DND-41 (cell line): Measurements from ENCODE around the gene MAST4.

Experiments used
- ATAC-seq: fragments of 200-7000 bp; cut with Tn5 transposase; 3 replicates; pipeline ENCODE4 v1.9.1; 2021; ENCODE audit warnings: low read depth; ENCODE audit not compliant: insufficient read depth
- DNase-seq: peaks from one replicate; pipeline ENCODE4 v3.0.0-alpha.2; 2020
- H2AFZ ChIP-seq: 2 replicates; pipeline ENCODE4 v1.6.0; 2012; ENCODE audit warnings: low read depth, low read length
- H3K27ac ChIP-seq: 2 replicates; pipeline ENCODE4 v1.5.1; 2012; ENCODE audit warnings: low read length, inconsistent platforms
- H3K27me3 ChIP-seq: fragments of 200-600 bp; sonication (generic); 2 replicates; pipeline ENCODE4 v1.6.0; 2012; ENCODE audit warnings: low read length, mild to moderate bottlenecking, inconsistent platforms; ENCODE audit not compliant: insufficient read depth, poor library complexity
- H3K36me3 ChIP-seq: 2 replicates; pipeline ENCODE4 v1.5.1; 2012; ENCODE audit warnings: low read length, inconsistent platforms; ENCODE audit not compliant: insufficient read depth
- H3K4me1 ChIP-seq: 2 replicates; pipeline ENCODE4 v1.5.1; 2012; ENCODE audit warnings: mild to moderate bottlenecking, low read length; ENCODE audit not compliant: insufficient read depth
- H3K4me2 ChIP-seq: 2 replicates; pipeline ENCODE4 v1.6.0; 2012; ENCODE audit warnings: mild to moderate bottlenecking, moderate library complexity, low read length, inconsistent platforms; ENCODE audit not compliant: insufficient read depth
- H3K4me3 ChIP-seq, 2 experiments: fragments of 200-600 bp in 1 of 2; shearing (Covaris generic) in 1 of 2; 2 replicates each; pipeline ENCODE4 v1.5.1; 2012 to 2016; ENCODE audit warnings: inconsistent platforms in 2 of 2, low read length in 2 of 2, mild to moderate bottlenecking in 2 of 2, low read depth in 1 of 2, moderate library complexity in 1 of 2
- H3K79me2 ChIP-seq: 2 replicates; pipeline ENCODE4 v1.6.0; 2012; ENCODE audit warnings: low read length, inconsistent platforms; ENCODE audit not compliant: insufficient read depth
- H3K9ac ChIP-seq: 2 replicates; pipeline ENCODE4 v1.6.0; 2012; ENCODE audit warnings: low read depth, mild to moderate bottlenecking, inconsistent platforms, low read length, moderate library complexity
- H3K9me3 ChIP-seq: 2 replicates; pipeline ENCODE4 v1.5.1; 2012; ENCODE audit warnings: low read length, moderate library complexity, mild to moderate bottlenecking, inconsistent platforms; ENCODE audit not compliant: insufficient read depth, severe bottlenecking
- H4K20me1 ChIP-seq: 2 replicates; pipeline ENCODE4 v1.6.0; 2012; ENCODE audit warnings: low read length; ENCODE audit not compliant: insufficient read depth
- CTCF ChIP-seq: IDR thresholded peaks from 2 replicates; pipeline ENCODE4 v1.5.1; 2012; ENCODE audit warnings: borderline replicate concordance, low read length, moderate library complexity, mild to moderate bottlenecking; ENCODE audit not compliant: poor library complexity, severe bottlenecking; ENCODE audit errors: extremely low read depth
- EZH2 ChIP-seq: IDR thresholded peaks from 3 replicates; pipeline ENCODE4 v1.6.1; 2012; ENCODE audit warnings: borderline replicate concordance, low read depth, mild to moderate bottlenecking, moderate library complexity, low read length, inconsistent platforms; ENCODE audit not compliant: severe bottlenecking

Gene MAST4

DNA sequence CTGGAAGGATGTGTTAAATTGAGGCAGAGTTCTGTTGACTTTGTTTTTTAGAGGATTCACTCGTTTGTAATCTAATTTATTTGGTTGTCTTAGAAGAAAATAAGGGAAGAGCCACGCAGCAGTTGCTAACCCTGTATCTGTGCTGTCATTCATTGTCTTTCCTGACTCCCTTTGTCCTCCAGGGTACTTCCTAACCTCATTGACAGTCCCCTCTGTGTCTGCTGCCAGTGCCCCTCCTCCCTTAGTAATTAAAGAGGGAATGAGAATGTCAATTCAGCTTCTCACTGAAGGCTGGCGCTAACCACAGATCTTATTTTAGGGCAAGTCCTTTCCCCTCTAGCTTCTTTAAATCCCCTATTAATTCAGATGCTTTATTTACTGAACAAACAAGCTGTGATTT is 84.0 kb downstream of the MAST4 start:
- DNase-seq: no peak
- Histone ChIP-seq H3K4me1 (no peaks in the 10 kb centered on the region), H3K4me3 (no peak overlapping the region), H3K36me3 (no peaks in the 10 kb centered on the region), H3K27me3 (no peaks in the 10 kb centered on the region), H3K9ac (no peak overlapping the region), H2AFZ (no peak overlapping the region), H3K27ac (no peak overlapping the region), H4K20me1 (no peaks in the 10 kb centered on the region), H3K79me2 (no peaks in the 10 kb centered on the region), H3K9me3 (no peaks in the 10 kb centered on the region), H3K4me2 (no peak overlapping the region)
- TF ChIP-seq EZH2: no peak
- TF ChIP-seq CTCF: no peak
- ATAC-seq: no peak

GRCh38 chr5:66680804-66681203 is 84.6 kb downstream of the MAST4 start:
- Histone ChIP-seq H3K9me3 (no peaks in the 10 kb centered on the region), H2AFZ (no peak overlapping the region), H3K36me3 (no peaks in the 10 kb centered on the region), H3K4me2 (no peak overlapping the region), H3K27me3 (no peaks in the 10 kb centered on the region), H3K27ac (no peak overlapping the region), H3K4me1 (no peaks in the 10 kb centered on the region), H3K4me3 (no peak overlapping the region), H3K79me2 (no peaks in the 10 kb centered on the region), H4K20me1 (no peaks in the 10 kb centered on the region), H3K9ac (no peak overlapping the region)
- DNase-seq: no peak
- TF ChIP-seq EZH2 (no peak), CTCF (peak; percentile 41)
- no peak for ATAC-seq

DNA sequence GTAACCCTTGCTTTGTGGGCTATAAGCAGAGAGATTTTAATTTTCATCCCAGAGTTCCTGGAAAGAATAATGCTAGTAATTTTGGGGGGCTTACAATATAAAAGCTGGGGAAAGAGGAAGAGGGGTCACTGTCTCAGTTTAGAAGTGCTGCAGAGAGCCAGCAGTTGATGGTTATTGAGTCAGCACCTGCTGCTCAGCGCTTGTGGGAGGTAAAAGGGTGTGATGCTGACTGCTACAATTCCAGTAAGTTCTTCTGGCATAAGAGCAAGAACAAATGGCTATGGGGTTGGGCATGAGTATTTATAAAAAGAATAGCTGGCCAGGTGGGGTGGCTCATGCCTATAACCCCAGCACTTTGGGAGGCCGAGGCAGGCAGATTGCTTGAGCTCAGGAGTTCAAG is 88.5 kb downstream of the MAST4 start:
- Histone ChIP-seq H3K9me3 (no peaks in the 10 kb centered on the region), H3K4me2 (no peak overlapping the region), H3K36me3 (no peaks in the 10 kb centered on the region), H2AFZ (no peak overlapping the region), H3K79me2 (peaks cover 3% of the 10 kb centered on the region; the same call in 1 of the 2 replicates), H3K4me1 (no peaks in the 10 kb centered on the region), H3K9ac (no peak overlapping the region), H4K20me1 (no peaks in the 10 kb centered on the region), H3K27me3 (no peaks in the 10 kb centered on the region), H3K27ac (no peak overlapping the region), H3K4me3 (no peak overlapping the region)
- ATAC-seq (no peak), DNase-seq (no peak)
- TF ChIP-seq EZH2 (no peak), CTCF (no peak)

GRCh38 chr5:66689522-66690220 is 93.5 kb downstream of the MAST4 start:
- H3K4me1 ChIP-seq: no peaks in the 10 kb centered on the region
- ATAC-seq (no peak), DNase-seq (no peak)
- no peak for TF ChIP-seq EZH2
- no peak for TF ChIP-seq CTCF
- H3K4me3 ChIP-seq: no peak overlapping the region
- no peak overlapping the region for H3K27ac ChIP-seq
- H2AFZ ChIP-seq: no peak overlapping the region
- H3K9me3 ChIP-seq: no peaks in the 10 kb centered on the region
- H3K4me2 ChIP-seq: no peak overlapping the region
- H3K36me3 ChIP-seq: no peaks in the 10 kb centered on the region
- peaks cover 3% of the 10 kb centered on the region; the same call in 1 of the 2 replicates for H4K20me1 ChIP-seq
- no peak overlapping the region for H3K9ac ChIP-seq
- no peaks in the 10 kb centered on the region for H3K27me3 ChIP-seq
- peaks cover 4% of the 10 kb centered on the region; the same call in 1 of the 2 replicates for H3K79me2 ChIP-seq
